ENCODE data around the gene SASH1.

Gene SASH1

DNA sequence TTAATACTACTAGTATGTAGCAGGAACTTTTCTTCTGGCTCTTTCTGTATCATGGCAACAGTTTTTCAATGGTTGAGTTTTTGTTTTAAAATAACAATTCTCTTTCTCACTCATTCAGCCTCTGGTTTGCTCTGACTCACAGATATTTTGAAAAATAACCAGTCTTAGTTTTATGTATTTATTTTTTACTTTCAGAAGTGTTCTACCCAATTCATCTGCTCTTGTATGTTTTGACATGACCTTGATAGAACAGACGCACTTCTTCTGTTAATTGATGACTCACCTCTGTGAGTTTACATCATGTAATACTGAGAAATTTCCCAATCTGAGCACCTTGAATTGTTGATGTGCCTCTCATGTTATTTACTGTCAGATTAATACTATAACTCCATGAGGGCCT, 178.9 kb downstream of the SASH1 start:
- peaks cover 63% of the 10 kb centered on the region for H3K4me1 ChIP-seq (ENCODE audit: control insufficient read depth, insufficient read depth, low read length)
- no peak overlapping the region for H3K4me3 ChIP-seq (ENCODE audit: low read length)
- peaks cover 20% of the 10 kb centered on the region for H3K36me3 ChIP-seq (ENCODE audit: insufficient read depth, low read length)
- H3K27me3 ChIP-seq (ENCODE audit: control insufficient read depth, insufficient read depth, low read length): no peaks in the 10 kb centered on the region
- peak overlapping the region; percentile 17 for H3K4me2 ChIP-seq (ENCODE audit: low read length)
- H3K9me3 ChIP-seq (replicated peaks; ENCODE audit: low read length): no peaks in the 10 kb centered on the region
- peak overlapping the region; percentile 60 for H3K9ac ChIP-seq (ENCODE audit: low read depth, low read length)

DNA sequence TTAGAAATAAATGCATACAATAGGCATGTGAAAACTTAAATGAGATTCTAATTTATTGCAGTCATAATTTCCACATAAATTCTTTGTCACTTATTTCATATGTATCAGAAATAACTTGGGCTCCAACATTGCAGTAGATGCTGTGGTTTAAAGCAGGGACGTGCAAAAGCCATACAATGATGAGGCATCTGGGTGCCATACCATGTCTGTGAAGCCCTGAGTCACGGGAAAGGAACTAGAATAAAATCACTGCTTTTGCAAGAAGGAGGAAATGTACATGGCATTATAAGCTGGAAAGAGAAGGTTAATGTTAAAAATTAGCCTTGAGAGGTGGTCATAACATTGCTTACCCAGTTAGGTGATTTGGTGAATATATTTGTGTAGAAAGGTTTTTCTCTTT, 180.4 kb downstream of the SASH1 start:
- peak overlapping the region; percentile 73 for H3K9ac ChIP-seq (ENCODE audit: low read depth, low read length)
- H3K4me3 ChIP-seq (ENCODE audit: low read length): no peak overlapping the region
- H3K36me3 ChIP-seq (ENCODE audit: insufficient read depth, low read length): peaks cover 16% of the 10 kb centered on the region
- H3K4me1 ChIP-seq (ENCODE audit: control insufficient read depth, insufficient read depth, low read length): peaks cover 63% of the 10 kb centered on the region
- no peaks in the 10 kb centered on the region for H3K9me3 ChIP-seq (replicated peaks; ENCODE audit: low read length)
- H3K27me3 ChIP-seq (ENCODE audit: control insufficient read depth, insufficient read depth, low read length): no peaks in the 10 kb centered on the region
- peak overlapping the region; percentile 8 for H3K4me2 ChIP-seq (ENCODE audit: low read length)

DNA sequence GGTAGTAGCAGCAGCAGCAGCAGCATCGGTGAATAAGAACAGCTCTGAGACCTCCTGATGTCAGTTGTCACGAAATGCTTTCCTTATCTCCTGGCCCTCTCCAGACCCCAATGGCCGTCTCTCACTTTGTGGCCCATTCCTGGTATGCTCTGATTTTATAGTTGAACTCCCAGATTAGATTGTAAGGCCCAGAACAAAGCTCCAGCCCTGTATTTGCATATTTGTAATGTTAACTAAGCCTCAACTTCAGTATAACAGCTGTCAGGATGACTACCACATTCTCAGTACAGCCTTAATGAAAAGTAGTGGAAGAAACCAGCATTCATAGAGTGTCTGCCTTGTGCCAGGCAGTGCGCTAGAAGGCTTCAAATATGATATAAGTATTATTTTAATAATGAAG, 180.9 kb downstream of the SASH1 start:
- no peak overlapping the region for H3K4me3 ChIP-seq (ENCODE audit: low read length)

DNA sequence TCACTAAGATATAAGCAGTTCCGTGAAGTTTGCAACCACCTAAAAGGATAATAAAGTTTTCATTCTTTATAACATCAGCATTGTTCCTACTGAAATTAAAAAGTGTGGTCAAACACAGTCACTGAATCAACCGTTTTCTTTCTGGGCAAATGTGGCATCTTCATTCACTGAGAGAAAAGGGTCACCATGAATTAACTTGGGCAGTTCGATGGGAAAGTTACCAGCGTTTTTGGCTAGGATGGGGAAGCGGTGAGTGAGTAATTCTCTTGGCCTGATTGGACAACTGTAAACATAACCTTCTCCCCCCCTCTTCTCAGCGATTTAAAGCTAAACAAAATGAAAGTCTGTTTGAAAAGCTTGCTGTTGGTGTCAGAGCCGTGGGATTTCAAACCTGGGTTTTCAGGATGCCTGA, 181.8 kb downstream of the SASH1 start:
- Histone ChIP-seq H3K4me2 (ENCODE audit: low read length) (peak overlapping the region; percentile 78), H3K4me1 (ENCODE audit: control insufficient read depth, insufficient read depth, low read length) (peaks cover 64% of the 10 kb centered on the region), H3K4me3 (ENCODE audit: low read length) (peak overlapping the region; percentile 62), H3K36me3 (ENCODE audit: insufficient read depth, low read length) (peaks cover 13% of the 10 kb centered on the region), H3K9ac (ENCODE audit: low read depth, low read length) (peak overlapping the region; percentile 88), H3K27me3 (ENCODE audit: control insufficient read depth, insufficient read depth, low read length) (no peaks in the 10 kb centered on the region), H3K9me3 (replicated peaks; ENCODE audit: low read length) (no peaks in the 10 kb centered on the region)

More for the DNA sequence above, 180.9 kb downstream of the SASH1 start:
- Histone ChIP-seq H3K27me3 (ENCODE audit: control insufficient read depth, insufficient read depth, low read length) (no peaks in the 10 kb centered on the region), H3K9ac (ENCODE audit: low read depth, low read length) (peak overlapping the region; percentile 73), H3K4me2 (ENCODE audit: low read length) (peak overlapping the region; percentile 8), H3K9me3 (replicated peaks; ENCODE audit: low read length) (no peaks in the 10 kb centered on the region), H3K4me1 (ENCODE audit: control insufficient read depth, insufficient read depth, low read length) (peaks cover 63% of the 10 kb centered on the region), H3K36me3 (ENCODE audit: insufficient read depth, low read length) (peaks cover 16% of the 10 kb centered on the region)

DNA sequence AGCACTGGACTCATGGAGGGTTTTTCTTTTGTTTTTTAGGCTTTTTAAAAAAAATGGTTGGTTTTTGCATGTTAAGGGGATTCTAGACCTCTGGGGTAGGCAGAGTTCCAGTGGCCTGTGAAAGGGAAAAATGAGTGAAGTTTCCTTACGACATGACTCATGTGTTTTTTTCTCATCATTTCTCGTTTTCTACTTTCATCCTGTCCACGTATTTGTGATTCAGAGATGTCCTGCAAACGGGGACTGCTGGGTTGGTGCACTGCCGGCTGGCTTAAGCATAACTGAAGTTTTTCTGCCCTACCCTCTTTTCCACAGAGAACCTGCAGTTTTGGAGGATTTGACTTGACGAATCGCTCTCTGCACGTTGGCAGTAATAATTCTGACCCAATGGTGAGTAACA, 182.3 kb downstream of the SASH1 start:
- Histone ChIP-seq H3K4me1 (ENCODE audit: control insufficient read depth, insufficient read depth, low read length) (peaks cover 69% of the 10 kb centered on the region), H3K4me2 (ENCODE audit: low read length) (peak overlapping the region; percentile 78), H3K4me3 (ENCODE audit: low read length) (peak overlapping the region; percentile 62), H3K9ac (ENCODE audit: low read depth, low read length) (peak overlapping the region; percentile 88), H3K36me3 (ENCODE audit: insufficient read depth, low read length) (peaks cover 8% of the 10 kb centered on the region), H3K27me3 (ENCODE audit: control insufficient read depth, insufficient read depth, low read length) (no peaks in the 10 kb centered on the region), H3K9me3 (replicated peaks; ENCODE audit: low read length) (no peaks in the 10 kb centered on the region)

DNA sequence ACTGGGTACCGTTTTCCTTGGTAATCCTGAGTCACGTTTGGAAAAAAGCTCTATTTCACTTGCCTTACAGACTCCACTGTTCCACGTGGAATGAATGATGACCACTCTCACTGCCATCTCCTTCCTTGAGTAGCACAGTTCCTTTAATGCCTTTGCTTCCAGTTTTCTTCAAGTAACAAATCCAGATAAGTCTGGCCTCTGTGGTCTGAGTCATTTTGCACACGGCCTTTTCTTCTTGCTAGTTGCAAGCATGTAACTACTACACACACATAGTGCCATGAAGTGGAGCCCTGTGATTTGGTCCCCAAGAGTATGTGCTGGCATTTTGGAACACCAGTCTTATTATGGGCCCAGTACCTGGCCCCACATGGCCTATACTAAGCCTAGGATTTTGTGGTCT, 182.8 kb downstream of the SASH1 start:
- Histone ChIP-seq H3K4me1 (ENCODE audit: control insufficient read depth, insufficient read depth, low read length) (peaks cover 72% of the 10 kb centered on the region), H3K4me2 (ENCODE audit: low read length) (peak overlapping the region; percentile 78), H3K36me3 (ENCODE audit: insufficient read depth, low read length) (peaks cover 3% of the 10 kb centered on the region), H3K9ac (ENCODE audit: low read depth, low read length) (peak overlapping the region; percentile 88), H3K9me3 (replicated peaks; ENCODE audit: low read length) (no peaks in the 10 kb centered on the region), H3K4me3 (ENCODE audit: low read length) (peak overlapping the region; percentile 29), H3K27me3 (ENCODE audit: control insufficient read depth, insufficient read depth, low read length) (no peaks in the 10 kb centered on the region)

DNA sequence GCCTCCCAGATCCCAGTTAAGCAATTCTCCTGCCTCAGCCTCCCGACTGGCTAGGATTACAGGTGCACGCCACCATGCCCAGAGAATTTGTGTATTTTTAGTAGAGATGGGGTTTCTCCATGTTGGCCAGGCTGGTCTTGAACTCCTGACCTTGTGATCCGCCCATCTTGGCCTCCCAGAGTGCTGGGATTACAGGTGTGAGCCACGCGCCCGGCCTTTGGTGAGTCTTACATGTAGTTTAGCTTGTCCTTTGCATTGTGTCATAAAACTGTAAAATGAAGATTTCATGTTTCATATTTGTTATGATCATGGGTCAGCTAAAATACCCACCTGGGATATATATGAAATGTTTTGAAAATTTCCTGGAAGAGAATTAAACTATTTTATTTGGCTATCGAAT, 183.5 kb downstream of the SASH1 start:
- H3K4me3 ChIP-seq (ENCODE audit: low read length): no peak overlapping the region
- no peaks in the 10 kb centered on the region for H3K9me3 ChIP-seq (replicated peaks; ENCODE audit: low read length)
- no peak overlapping the region for H3K4me2 ChIP-seq (ENCODE audit: low read length)
- H3K4me1 ChIP-seq (ENCODE audit: control insufficient read depth, insufficient read depth, low read length): peaks cover 73% of the 10 kb centered on the region
- H3K36me3 ChIP-seq (ENCODE audit: insufficient read depth, low read length): no peaks in the 10 kb centered on the region
- peak overlapping the region; percentile 88 for H3K9ac ChIP-seq (ENCODE audit: low read depth, low read length)
- no peaks in the 10 kb centered on the region for H3K27me3 ChIP-seq (ENCODE audit: control insufficient read depth, insufficient read depth, low read length)

DNA sequence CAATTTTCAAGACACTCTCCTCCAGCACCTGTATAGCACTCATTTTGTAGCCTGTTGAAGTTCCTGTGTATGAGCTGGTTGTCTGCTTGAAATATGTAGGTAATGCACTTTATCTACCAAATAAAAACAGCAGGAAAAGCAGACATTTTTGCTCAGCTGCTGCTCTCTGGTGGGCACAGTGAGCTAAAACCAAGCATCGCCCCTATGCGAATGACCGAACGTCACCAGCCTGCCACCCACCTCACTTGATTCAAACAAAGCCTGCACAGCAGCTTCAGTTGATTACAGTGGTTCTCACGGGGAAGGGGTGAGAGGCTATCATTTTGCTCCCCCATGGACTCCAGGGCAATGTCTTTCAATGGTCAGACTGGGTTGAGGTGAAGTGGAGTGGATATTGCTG, 185.7 kb downstream of the SASH1 start:
- Histone ChIP-seq H3K36me3 (ENCODE audit: insufficient read depth, low read length) (peaks cover 17% of the 10 kb centered on the region), H3K27me3 (ENCODE audit: control insufficient read depth, insufficient read depth, low read length) (no peaks in the 10 kb centered on the region), H3K9ac (ENCODE audit: low read depth, low read length) (no peak overlapping the region), H3K4me1 (ENCODE audit: control insufficient read depth, insufficient read depth, low read length) (peaks cover 65% of the 10 kb centered on the region), H3K4me3 (ENCODE audit: low read length) (no peak overlapping the region), H3K9me3 (replicated peaks; ENCODE audit: low read length) (no peaks in the 10 kb centered on the region), H3K4me2 (ENCODE audit: low read length) (no peak overlapping the region)

DNA sequence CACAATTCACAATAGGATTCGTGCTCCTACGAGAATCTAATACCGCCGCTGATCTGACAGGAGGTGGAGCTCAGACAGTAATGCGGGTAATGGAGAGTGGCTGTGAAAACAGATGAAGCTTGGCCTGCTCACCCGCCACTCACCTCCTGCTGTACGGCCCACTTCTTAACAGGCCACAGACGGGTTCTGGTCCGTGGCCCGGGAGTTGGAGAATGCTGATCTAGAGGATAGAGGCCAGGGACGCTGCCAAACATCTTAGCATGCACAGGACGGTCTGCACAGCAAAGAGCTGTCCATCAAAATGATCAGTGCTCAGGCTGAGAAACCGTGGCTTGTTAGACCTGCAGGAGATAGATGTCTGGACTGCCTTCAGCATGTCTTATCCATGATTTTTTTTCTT, 186.4 kb downstream of the SASH1 start:
- Histone ChIP-seq H3K4me3 (ENCODE audit: low read length) (no peak overlapping the region), H3K4me1 (ENCODE audit: control insufficient read depth, insufficient read depth, low read length) (peaks cover 58% of the 10 kb centered on the region), H3K9ac (ENCODE audit: low read depth, low read length) (peak overlapping the region; percentile 84), H3K4me2 (ENCODE audit: low read length) (no peak overlapping the region), H3K9me3 (replicated peaks; ENCODE audit: low read length) (no peaks in the 10 kb centered on the region), H3K36me3 (ENCODE audit: insufficient read depth, low read length) (peaks cover 24% of the 10 kb centered on the region), H3K27me3 (ENCODE audit: control insufficient read depth, insufficient read depth, low read length) (no peaks in the 10 kb centered on the region)

DNA sequence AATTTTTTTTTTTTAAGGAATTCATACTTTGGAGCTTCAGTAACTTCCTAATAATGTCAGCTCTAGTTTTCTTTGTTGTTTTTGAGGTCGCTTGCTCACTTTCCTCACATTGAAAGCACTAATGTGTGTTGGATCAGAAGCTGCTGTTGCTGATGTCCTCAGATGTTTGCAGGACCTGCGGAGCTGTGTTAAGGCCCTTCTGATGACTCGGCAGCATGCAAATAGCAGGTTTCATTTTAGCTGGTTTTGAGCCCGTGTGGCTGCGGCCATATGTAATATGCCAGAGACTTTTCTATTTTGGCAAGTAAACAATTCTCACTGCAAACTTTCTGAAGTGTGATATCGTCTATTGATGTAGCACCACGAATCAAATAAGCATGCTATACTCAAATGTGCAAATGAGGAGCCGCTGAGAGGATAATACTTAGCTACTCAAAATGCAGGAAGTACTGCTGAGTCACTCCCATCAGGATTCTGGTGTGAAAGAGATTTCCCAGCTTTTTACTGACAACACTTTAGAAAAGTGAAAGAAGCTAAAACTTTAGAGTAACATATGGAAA, 187.8 kb downstream of the SASH1 start:
- peak overlapping the region; percentile 60 for H3K4me3 ChIP-seq (ENCODE audit: low read length)
- peaks cover 39% of the 10 kb centered on the region for H3K36me3 ChIP-seq (ENCODE audit: insufficient read depth, low read length)
- H3K4me1 ChIP-seq (ENCODE audit: control insufficient read depth, insufficient read depth, low read length): peaks cover 48% of the 10 kb centered on the region
- H3K4me2 ChIP-seq (ENCODE audit: low read length): peak overlapping the region; percentile 78
- H3K27me3 ChIP-seq (ENCODE audit: control insufficient read depth, insufficient read depth, low read length): no peaks in the 10 kb centered on the region
- no peaks in the 10 kb centered on the region for H3K9me3 ChIP-seq (replicated peaks; ENCODE audit: low read length)
- H3K9ac ChIP-seq (ENCODE audit: low read depth, low read length): peak overlapping the region; percentile 84

DNA sequence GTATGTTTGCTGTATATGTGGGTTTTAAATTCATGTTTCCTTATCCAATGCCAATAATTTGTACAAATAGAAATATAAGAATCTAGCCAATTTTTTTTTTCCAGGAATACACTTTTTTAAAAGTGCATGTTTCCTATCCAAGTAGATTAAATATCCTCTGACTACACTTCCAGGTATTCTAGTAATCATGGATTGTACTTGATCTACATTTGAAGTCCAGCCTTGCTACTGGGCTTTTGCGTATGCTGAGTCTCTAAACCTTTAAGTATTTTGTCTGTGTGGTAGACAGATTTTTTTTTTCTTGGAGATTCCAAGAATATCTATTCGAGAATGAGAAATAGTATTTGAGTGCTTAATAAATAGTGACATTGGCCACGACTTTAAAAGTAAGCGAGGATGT, 188.3 kb downstream of the SASH1 start:
- Histone ChIP-seq H3K4me2 (ENCODE audit: low read length) (peak overlapping the region; percentile 78), H3K27me3 (ENCODE audit: control insufficient read depth, insufficient read depth, low read length) (no peaks in the 10 kb centered on the region), H3K4me3 (ENCODE audit: low read length) (peak overlapping the region; percentile 60), H3K4me1 (ENCODE audit: control insufficient read depth, insufficient read depth, low read length) (peaks cover 48% of the 10 kb centered on the region), H3K36me3 (ENCODE audit: insufficient read depth, low read length) (peaks cover 39% of the 10 kb centered on the region), H3K9ac (ENCODE audit: low read depth, low read length) (peak overlapping the region; percentile 84), H3K9me3 (replicated peaks; ENCODE audit: low read length) (no peaks in the 10 kb centered on the region)

DNA sequence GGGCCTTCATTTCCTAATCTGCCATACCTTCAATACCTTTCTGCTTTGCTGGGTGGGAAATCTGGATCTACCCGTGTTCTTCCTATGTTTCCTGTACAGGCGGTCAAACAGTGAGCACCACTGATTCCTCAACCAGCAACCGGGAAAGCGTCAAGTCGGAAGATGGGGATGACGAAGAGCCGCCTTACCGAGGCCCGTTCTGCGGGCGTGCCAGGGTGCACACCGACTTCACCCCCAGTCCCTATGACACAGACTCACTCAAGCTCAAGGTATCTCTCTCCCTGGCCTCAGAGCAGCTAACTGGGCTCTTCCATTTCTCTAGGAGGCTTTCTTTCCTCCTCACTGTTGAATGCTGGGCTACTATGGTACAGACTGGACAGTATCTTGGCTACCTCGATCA, 190.1 kb downstream of the SASH1 start:
- H3K4me1 ChIP-seq (ENCODE audit: control insufficient read depth, insufficient read depth, low read length): peaks cover 52% of the 10 kb centered on the region
- H3K4me2 ChIP-seq (ENCODE audit: low read length): no peak overlapping the region
- no peak overlapping the region for H3K4me3 ChIP-seq (ENCODE audit: low read length)
- H3K9me3 ChIP-seq (replicated peaks; ENCODE audit: low read length): no peaks in the 10 kb centered on the region
- H3K9ac ChIP-seq (ENCODE audit: low read depth, low read length): no peak overlapping the region
- no peaks in the 10 kb centered on the region for H3K27me3 ChIP-seq (ENCODE audit: control insufficient read depth, insufficient read depth, low read length)
- H3K36me3 ChIP-seq (ENCODE audit: insufficient read depth, low read length): peaks cover 47% of the 10 kb centered on the region
